Measurements from ENCODE around the gene HDGFL2. TPM values are rescaled to one million over a fixed set of nuclear protein-coding genes. Genes with fewer than 3 reads are reported as not detected.

The HDGFL2 gene
- total RNA-seq (2021; fragmentation: NEBNext Ultra II Directional; extraction: Animal tissue kit (Norgen Biotek cat#: 25700)) (102 and 106 TPM in 2 replicates), polyA plus RNA-seq (2011; rRNA removed) (31.1 and 46.8 TPM in 2 replicates), polyA minus RNA-seq (2011; rRNA and poly(A)+ RNA removed) (15.9 and 22.3 TPM in 2 replicates)
- 60.2 TPM for polyA plus RNA-seq (2011; cell fraction: cytosol; rRNA removed)
- polyA plus RNA-seq (2011; cell fraction: nucleus; rRNA removed), result 76.7 TPM
- 80.0 to 94.0 TPM (median 88.5 TPM) in 4 replicates for polyA plus RNA-seq (2012, experiment 1 of 2)
- polyA plus RNA-seq (2012, experiment 2 of 2), result 61.0 TPM
- polyA plus RNA-seq (2013, experiment 1 of 2), result 61.1 TPM
- polyA plus RNA-seq (2013, experiment 2 of 2), result 57.8 TPM
- 37.7 TPM for polyA minus RNA-seq (2011; cell fraction: cytosol; rRNA and poly(A)+ RNA removed)
- 33.9 TPM for polyA minus RNA-seq (2011; cell fraction: nucleus; rRNA and poly(A)+ RNA removed)
- long read RNA-seq, experiment 1, partial matches to known transcripts, result 10 of 12 reads
- long read RNA-seq, experiment 1, other reads (novel, unspliced or antisense), result 2 of 12 reads
- long read RNA-seq, experiment 2, result 0 reads

- H3K79me1 ChIP-seq (ENCODE audit: low read depth, low read length), result peaks cover 14% of the 10 kb centered on the region; the same call in 1 of the 2 replicates
- no peak within 1 kb of the TSS for H3K4ac ChIP-seq (replicated peaks; ENCODE audit: insufficient read length, low read depth, low read length)
- no peak within 1 kb of the TSS for H3K14ac ChIP-seq (ENCODE audit: insufficient read length)
- H2BK120ac ChIP-seq (replicated peaks; ENCODE audit: low read depth, low read length), result no peak within 1 kb of the TSS
- peaks cover 0 to 16% (median 11%) of the 10 kb centered on the region in 4 experiments; a peak in 5 of 7 replicates for H3K4me1 ChIP-seq (replicated peaks in 1 of 4; ENCODE audit: control insufficient read depth in 3 of 4, insufficient read depth in 4 of 4, low read length in 3 of 4)
- H4K20me1 ChIP-seq (replicated peaks in 1 of 2; ENCODE audit: control insufficient read depth in 1 of 2, insufficient read depth in 2 of 2, low read length in 2 of 2), result peaks cover 0 to 11% of the 10 kb centered on the region in 2 experiments
- H2BK20ac ChIP-seq (ENCODE audit: low read length), result no peak within 1 kb of the TSS
- H3K56ac ChIP-seq (replicated peaks; ENCODE audit: insufficient read length, low read depth, low read length), result peak within 1 kb of the TSS; percentile 40
- H2BK12ac ChIP-seq (ENCODE audit: low read depth, low read length), result no peak within 1 kb of the TSS; the same call in 1 of the 2 replicates
- H4K91ac ChIP-seq (replicated peaks; ENCODE audit: insufficient read length, low read length), result no peak within 1 kb of the TSS
- H4K8ac ChIP-seq (ENCODE audit: extremely low read depth, insufficient read depth, low read length), result no peak within 1 kb of the TSS; the same call in 1 of the 2 replicates
- H2AFZ ChIP-seq (ENCODE audit: low read length), result peak within 1 kb of the TSS; percentile 90; the same call in 1 of the 2 replicates
- H2BK5ac ChIP-seq (ENCODE audit: low read depth, low read length), result peak within 1 kb of the TSS; percentile 36
- peaks cover 6 to 16% (median 10%) of the 10 kb centered on the region in 4 experiments; a peak in 7 of 8 replicates for H3K36me3 ChIP-seq (ENCODE audit: control insufficient read depth in 2 of 4, insufficient read depth in 4 of 4, low read length in 3 of 4)
- peaks cover 22% of the 10 kb centered on the region for H3K23me2 ChIP-seq (ENCODE audit: low read depth, low read length)
- H3K9me3 ChIP-seq (ENCODE audit: insufficient read depth in 2 of 2, low read depth in 1 of 2, low read length in 1 of 2), result no peaks in the 10 kb centered on the region
- H2AK5ac ChIP-seq (ENCODE audit: low read depth, low read length), result no peak within 1 kb of the TSS
- H3K4me2 ChIP-seq (ENCODE audit: insufficient read depth in 1 of 2, low read depth in 2 of 2, low read length in 2 of 2), result peak within 1 kb of the TSS; percentile 81 to 95
- peak within 1 kb of the TSS; percentile 36; the same call in 1 of the 2 replicates for H3K18ac ChIP-seq (ENCODE audit: extremely low read depth, low read length)
- FAIRE-seq (no peak), DNase-seq (ENCODE audit: low read depth in 1 of 2, low spot score in 2 of 2) (no peak)
- no peak within 1 kb of the TSS for H3K23ac ChIP-seq (ENCODE audit: insufficient read length)
- H3K27me3 ChIP-seq (replicated peaks in 1 of 4; ENCODE audit: control insufficient read depth in 3 of 4, extremely low read depth in 1 of 4, insufficient read depth in 3 of 4, low read length in 3 of 4), result no peaks in the 10 kb centered on the region; a peak in 1 of 7 replicates
- peak within 1 kb of the TSS; percentile 42 to 85 (median 68) for H3K9ac ChIP-seq (replicated peaks in 1 of 4; ENCODE audit: extremely low read depth in 1 of 4, low read depth in 3 of 4, low read length in 3 of 4)
- H2BK15ac ChIP-seq (ENCODE audit: low read length), result no peak within 1 kb of the TSS
- peak within 1 kb of the TSS; percentile 65 for H4K5ac ChIP-seq (ENCODE audit: insufficient read length, low read depth, low read length)
- TF ChIP-seq EP300 (IDR thresholded peaks at IDR 0.05; ENCODE audit: borderline replicate concordance in 1 of 2, low read depth in 2 of 2, low read length in 2 of 2), result 0 out of 3 replicates have a peak, but pooled peaks of 1 of the 2 experiments have one; percentile 30
- no peak for TF ChIP-seq KDM5A (IDR thresholded peaks at IDR 0.05; ENCODE audit: low read length)
- TF ChIP-seq CBX5 (IDR thresholded peaks at IDR 0.05; ENCODE audit: low read depth, low read length), result no peak
- TF ChIP-seq EGR1 (IDR thresholded peaks at IDR 0.05; ENCODE audit: borderline replicate concordance, low read depth, low read length), result peak; percentile 10; the same call in 1 of the 2 replicates
- ChIA-PET CTCF (ENCODE audit: partially characterized antibody) (interaction anchor here (0.7 to 2.1 kb wide), 3 partner anchors 18 to 225 kb away, joined by 3 to 5 read pairs (median 4); no protein-coding TSS in a partner anchor), POLR2A (ENCODE audit: partially characterized antibody) (interaction anchor here (0.7 to 2.9 kb wide), 11 partner anchors 8 to 297 kb away, joined by 3 to 12 read pairs (median 4); partner anchors contain the start of genes PLIN4 and UBXN6)
- peak within 1 kb of the TSS; percentile 35 for H3K27ac ChIP-seq (ENCODE audit: low read depth, low read length)
- H3K79me2 ChIP-seq (ENCODE audit: control insufficient read depth in 1 of 2, insufficient read depth in 2 of 2, low read length in 2 of 2), result peaks cover 14 to 32% of the 10 kb centered on the region in 2 experiments; a peak in 3 of 4 replicates
- WGBS, 2 experiments (ENCODE audit: extremely low coverage in 1 of 2, insufficient coverage in 1 of 2, insufficient read length in 1 of 2, insufficient replicate concordance in 2 of 2, low coverage in 1 of 2, low lambda C conversion rate in 2 of 2, missing lambda C conversion rate in 1 of 2), result 0% methylated on average over 15 of the region's 71 CpGs; no CpG with 5 or more reads in 1 of the 2 experiments
- H3K4me3 ChIP-seq (ENCODE audit: extremely low read depth in 1 of 4, insufficient read depth in 2 of 4, low read depth in 3 of 4, low read length in 4 of 4), result peak within 1 kb of the TSS; percentile 67 to 99 (median 72)
Observed at GRCh38 chr19:4472174-4472974, at the start of gene HDGFL2. Gene HDGFL2 (plus strand): TSS chr19:4472297. CDS start chr19:4472351, 54 bp downstream.
